Testis (tissue), 2 donors: ENCODE data around the gene NPR2.

Experiments used
- POLR2A ChIP-seq: fragments of 450-650 bp; IDR thresholded peaks from one replicate; pipeline ENCODE4 v1.6.1; 2017; ENCODE audit warnings: antibody characterized with exemption, mild to moderate bottlenecking, moderate library complexity
- TF ChIP-seq, protein P1 (sequence below), 3 experiments: fragments of 450-650 bp in 2 of 3; fragments of 200-600 bp in 1 of 3; sonication (generic) in 1 of 3; IDR thresholded peaks; one replicate each; pipeline ENCODE4 v1.5.1; 2016 to 2019; ENCODE audit warnings: antibody characterized with exemption in 3 of 3, mild to moderate bottlenecking in 2 of 3, moderate library complexity in 1 of 3

DNA sequence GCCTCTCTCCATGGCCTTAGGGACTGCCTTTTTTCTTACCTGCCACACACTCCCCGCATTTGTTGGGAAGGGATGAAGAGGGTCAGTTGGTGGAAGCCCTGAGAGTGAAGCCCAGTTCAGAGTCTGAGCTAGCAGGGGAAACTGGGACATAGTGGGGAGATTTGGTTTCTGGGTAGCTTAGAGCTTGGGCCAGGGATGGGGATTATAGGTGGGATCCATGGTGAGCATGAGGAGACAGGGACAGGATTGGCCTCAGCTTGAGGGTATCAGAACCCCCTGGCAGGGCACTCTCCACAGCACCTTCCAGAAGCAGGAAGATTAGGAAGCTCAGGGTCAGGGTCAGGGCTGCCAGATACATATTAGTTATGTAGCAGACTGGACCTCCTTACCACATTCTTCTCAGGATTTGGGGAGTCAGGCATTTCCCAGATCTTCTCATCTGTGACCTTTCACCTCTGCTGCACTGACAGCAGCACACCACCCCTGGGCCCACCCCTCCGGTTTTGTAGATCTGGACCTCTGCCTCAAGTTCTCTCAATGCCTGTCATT is 61.0 kb downstream of the NPR2 start:
- TF ChIP-seq, protein P1, sequence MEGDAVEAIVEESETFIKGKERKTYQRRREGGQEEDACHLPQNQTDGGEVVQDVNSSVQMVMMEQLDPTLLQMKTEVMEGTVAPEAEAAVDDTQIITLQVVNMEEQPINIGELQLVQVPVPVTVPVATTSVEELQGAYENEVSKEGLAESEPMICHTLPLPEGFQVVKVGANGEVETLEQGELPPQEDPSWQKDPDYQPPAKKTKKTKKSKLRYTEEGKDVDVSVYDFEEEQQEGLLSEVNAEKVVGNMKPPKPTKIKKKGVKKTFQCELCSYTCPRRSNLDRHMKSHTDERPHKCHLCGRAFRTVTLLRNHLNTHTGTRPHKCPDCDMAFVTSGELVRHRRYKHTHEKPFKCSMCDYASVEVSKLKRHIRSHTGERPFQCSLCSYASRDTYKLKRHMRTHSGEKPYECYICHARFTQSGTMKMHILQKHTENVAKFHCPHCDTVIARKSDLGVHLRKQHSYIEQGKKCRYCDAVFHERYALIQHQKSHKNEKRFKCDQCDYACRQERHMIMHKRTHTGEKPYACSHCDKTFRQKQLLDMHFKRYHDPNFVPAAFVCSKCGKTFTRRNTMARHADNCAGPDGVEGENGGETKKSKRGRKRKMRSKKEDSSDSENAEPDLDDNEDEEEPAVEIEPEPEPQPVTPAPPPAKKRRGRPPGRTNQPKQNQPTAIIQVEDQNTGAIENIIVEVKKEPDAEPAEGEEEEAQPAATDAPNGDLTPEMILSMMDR (IDR thresholded peaks at IDR 0.05), result no peak
- no peak for TF ChIP-seq POLR2A
